Parathyroid adenoma (tissue), 2 donors: ENCODE data around the gene KIN.

Experiments used
- H2AFZ ChIP-seq: fragments of 300-600 bp; sonication (generic); one replicate; pipeline ENCODE4 v1.7.0; 2017; ENCODE audit warnings: antibody characterized with exemption, mild to moderate bottlenecking
- H3K27ac ChIP-seq: fragments of 300-600 bp; sonication (generic); one replicate; pipeline ENCODE4 v1.7.0; 2017
- H3K27me3 ChIP-seq: fragments of 300-600 bp; sonication (generic); one replicate; pipeline ENCODE4 v1.7.0; 2017; ENCODE audit warnings: low read length; ENCODE audit not compliant: control insufficient read depth, insufficient read depth
- H3K36me3 ChIP-seq: fragments of 300-600 bp; sonication (generic); one replicate; pipeline ENCODE4 v1.7.0; 2017; ENCODE audit warnings: low read length; ENCODE audit not compliant: control insufficient read depth, insufficient read depth
- H3K4me1 ChIP-seq: fragments of 300-600 bp; sonication (generic); one replicate; pipeline ENCODE4 v1.7.0; 2017; ENCODE audit warnings: control low read depth
- H3K4me2 ChIP-seq: fragments of 300-600 bp; sonication (generic); one replicate; pipeline ENCODE4 v1.7.0; 2017; ENCODE audit warnings: low read length
- H3K4me3 ChIP-seq: fragments of 300-600 bp; sonication (generic); one replicate; pipeline ENCODE4 v1.7.0; 2017; ENCODE audit warnings: low read depth, low read length
- H3K79me2 ChIP-seq: fragments of 300-600 bp; sonication (generic); one replicate; pipeline ENCODE4 v1.7.0; 2017; ENCODE audit warnings: control low read depth
- H3K9ac ChIP-seq: fragments of 300-600 bp; sonication (generic); one replicate; pipeline ENCODE4 v1.7.0; 2017; ENCODE audit warnings: mild to moderate bottlenecking
- H3K9me3 ChIP-seq: fragments of 300-600 bp; sonication (generic); one replicate; pipeline ENCODE4 v1.7.0; 2017; ENCODE audit warnings: low read length; ENCODE audit not compliant: control insufficient read depth
- TF ChIP-seq, protein P1 (sequence below): fragments of 300-600 bp; sonication (generic); IDR thresholded peaks from one replicate; pipeline ENCODE4 v1.7.0; 2017; ENCODE audit warnings: antibody characterized with exemption, mild to moderate bottlenecking
- donor health status: primary hyperparathyroidism.

Gene KIN

DNA sequence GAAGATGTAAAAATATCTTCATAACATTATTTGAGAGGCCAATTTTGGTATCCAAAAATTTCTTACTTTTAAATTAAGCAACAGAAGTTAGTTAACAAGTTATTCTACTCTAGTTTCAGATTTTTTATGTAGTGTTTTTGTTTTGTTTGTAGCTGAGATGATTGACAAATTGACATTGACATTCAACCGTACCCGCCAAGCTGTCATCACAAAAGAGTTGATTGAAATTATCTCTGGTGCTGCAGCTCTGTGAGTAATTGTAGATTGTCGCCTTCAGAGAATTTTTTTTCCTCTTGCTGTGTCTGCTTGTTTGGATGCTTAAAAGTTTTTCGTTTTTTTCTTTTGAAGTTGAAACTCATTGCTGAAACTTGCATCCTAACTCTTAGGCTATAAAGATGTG lies 14.8 kb upstream of the KIN start:
- no peak overlapping the region for H2AFZ ChIP-seq
- no peak overlapping the region for H3K27ac ChIP-seq
- H3K79me2 ChIP-seq, result peaks cover 53% of the 10 kb centered on the region
- H3K27me3 ChIP-seq, result no peaks in the 10 kb centered on the region
- TF ChIP-seq, protein P1, sequence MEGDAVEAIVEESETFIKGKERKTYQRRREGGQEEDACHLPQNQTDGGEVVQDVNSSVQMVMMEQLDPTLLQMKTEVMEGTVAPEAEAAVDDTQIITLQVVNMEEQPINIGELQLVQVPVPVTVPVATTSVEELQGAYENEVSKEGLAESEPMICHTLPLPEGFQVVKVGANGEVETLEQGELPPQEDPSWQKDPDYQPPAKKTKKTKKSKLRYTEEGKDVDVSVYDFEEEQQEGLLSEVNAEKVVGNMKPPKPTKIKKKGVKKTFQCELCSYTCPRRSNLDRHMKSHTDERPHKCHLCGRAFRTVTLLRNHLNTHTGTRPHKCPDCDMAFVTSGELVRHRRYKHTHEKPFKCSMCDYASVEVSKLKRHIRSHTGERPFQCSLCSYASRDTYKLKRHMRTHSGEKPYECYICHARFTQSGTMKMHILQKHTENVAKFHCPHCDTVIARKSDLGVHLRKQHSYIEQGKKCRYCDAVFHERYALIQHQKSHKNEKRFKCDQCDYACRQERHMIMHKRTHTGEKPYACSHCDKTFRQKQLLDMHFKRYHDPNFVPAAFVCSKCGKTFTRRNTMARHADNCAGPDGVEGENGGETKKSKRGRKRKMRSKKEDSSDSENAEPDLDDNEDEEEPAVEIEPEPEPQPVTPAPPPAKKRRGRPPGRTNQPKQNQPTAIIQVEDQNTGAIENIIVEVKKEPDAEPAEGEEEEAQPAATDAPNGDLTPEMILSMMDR, result no peak
- no peak overlapping the region for H3K9ac ChIP-seq
- H3K4me1 ChIP-seq, result peaks cover 5% of the 10 kb centered on the region
- no peak overlapping the region for H3K4me2 ChIP-seq
- H3K9me3 ChIP-seq, result no peaks in the 10 kb centered on the region
- H3K36me3 ChIP-seq, result peaks cover 4% of the 10 kb centered on the region
- no peak overlapping the region for H3K4me3 ChIP-seq

DNA sequence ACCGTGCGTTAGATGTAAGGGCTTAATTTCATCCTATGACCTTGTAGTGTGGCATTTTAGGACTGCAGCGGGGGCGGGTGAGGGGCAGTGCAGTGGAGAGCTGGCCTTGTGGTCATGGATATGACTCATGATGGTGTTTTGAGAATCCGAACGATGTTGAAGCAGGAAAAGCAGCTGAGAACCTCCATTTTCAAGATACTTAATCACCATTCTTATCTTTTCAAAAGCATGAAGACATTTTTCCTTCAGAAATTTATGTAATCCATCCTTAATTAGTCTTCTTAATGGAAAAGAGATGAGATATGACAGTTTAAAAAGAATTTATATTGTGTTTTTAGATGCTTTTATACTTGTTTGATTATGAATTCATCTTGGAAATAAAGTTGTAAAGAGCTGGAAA lies 9.8 kb upstream of the KIN start:
- Histone ChIP-seq H3K4me3 (no peak overlapping the region), H3K4me2 (no peak overlapping the region), H3K9ac (no peak overlapping the region), H2AFZ (no peak overlapping the region), H3K27ac (no peak overlapping the region), H3K4me1 (peaks cover 6% of the 10 kb centered on the region), H3K79me2 (peaks cover 62% of the 10 kb centered on the region), H3K27me3 (no peaks in the 10 kb centered on the region), H3K9me3 (no peaks in the 10 kb centered on the region), H3K36me3 (no peaks in the 10 kb centered on the region)
- TF ChIP-seq, protein P1, result no peak

DNA sequence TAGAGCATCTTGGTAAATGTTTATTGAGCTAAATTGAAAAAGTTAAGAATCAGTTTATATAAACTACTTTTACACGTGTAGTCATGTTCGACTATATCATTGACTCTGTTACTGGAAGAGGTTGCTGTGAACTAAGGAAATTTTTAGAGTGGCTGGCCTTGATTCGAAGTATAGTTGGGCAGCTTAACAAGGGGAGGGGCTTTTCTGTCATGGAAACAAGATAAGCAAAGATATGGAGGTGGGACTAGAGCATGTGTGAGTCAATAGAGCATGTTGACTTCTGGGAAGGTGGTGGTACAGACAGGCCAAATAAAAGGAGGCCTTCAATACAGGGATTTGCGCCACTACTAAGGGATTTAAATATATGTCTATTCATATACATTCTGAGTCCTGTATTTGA lies 7.8 kb upstream of the KIN start:
- H3K4me3 ChIP-seq, result no peak overlapping the region
- H2AFZ ChIP-seq, result no peak overlapping the region
- peaks cover 64% of the 10 kb centered on the region for H3K79me2 ChIP-seq
- no peaks in the 10 kb centered on the region for H3K9me3 ChIP-seq
- TF ChIP-seq, protein P1, result no peak
- H3K27me3 ChIP-seq, result no peaks in the 10 kb centered on the region
- no peak overlapping the region for H3K27ac ChIP-seq
- H3K4me2 ChIP-seq, result peak overlapping the region; percentile 33
- H3K4me1 ChIP-seq, result peaks cover 15% of the 10 kb centered on the region
- no peak overlapping the region for H3K9ac ChIP-seq
- H3K36me3 ChIP-seq, result no peaks in the 10 kb centered on the region

DNA sequence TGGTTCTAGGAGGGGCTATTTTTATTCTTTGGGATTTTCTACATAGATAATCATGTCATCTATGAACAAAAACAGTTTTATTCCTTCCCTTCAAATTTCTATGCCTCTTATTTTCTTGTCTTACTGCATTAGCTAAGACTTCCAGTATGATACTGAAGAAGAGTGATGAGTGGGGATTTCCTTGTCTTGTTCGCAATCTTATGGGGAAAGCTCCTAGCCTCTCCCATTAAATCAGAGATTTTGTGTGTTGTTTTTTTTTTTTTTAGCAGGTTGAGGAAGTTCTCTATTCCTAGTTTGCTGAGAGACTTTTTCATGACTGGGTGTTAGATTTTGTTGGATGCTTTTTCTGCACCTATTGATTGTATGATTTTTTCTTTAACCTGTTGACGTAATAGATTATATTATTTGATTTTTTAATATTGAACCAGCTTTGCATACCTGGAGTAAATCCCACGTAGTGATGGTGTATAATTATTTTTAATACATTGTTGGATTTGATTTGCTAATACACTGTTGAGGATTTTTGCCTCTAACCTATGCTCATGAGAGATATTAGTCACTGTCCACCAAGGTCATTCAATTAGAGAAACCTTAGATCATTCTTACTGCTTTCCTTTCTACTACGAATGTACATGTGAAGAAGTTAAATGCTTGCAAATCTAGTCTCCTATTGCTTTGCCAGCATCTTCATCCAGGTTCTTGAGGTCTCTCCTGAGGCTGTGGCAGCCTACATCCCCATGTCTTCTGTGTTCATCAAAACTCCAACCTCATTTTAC lies 6.6 kb upstream of the KIN start:
- H3K36me3 ChIP-seq, result no peaks in the 10 kb centered on the region

More for the DNA sequence above, 6.6 kb upstream of the KIN start:
- Histone ChIP-seq H3K9me3 (no peaks in the 10 kb centered on the region), H2AFZ (no peak overlapping the region), H3K4me2 (no peak overlapping the region), H3K4me3 (no peak overlapping the region), H3K27me3 (no peaks in the 10 kb centered on the region), H3K4me1 (peaks cover 23% of the 10 kb centered on the region), H3K27ac (no peak overlapping the region), H3K79me2 (peaks cover 66% of the 10 kb centered on the region), H3K9ac (no peak overlapping the region)
- TF ChIP-seq, protein P1, result no peak
